Measurements from ENCODE around the gene RETNLB.
A peak's percentile ranks its signal among the peaks of the same experiment; 100 is the strongest.

Gene RETNLB

GRCh38 chr3:108757404-108757982 lies at the start of gene RETNLB:
Gene RETNLB, minus strand, starts transcription at chr3:108757410. Its CDS starts 225 bp downstream, at chr3:108757185.
- DNase-seq (ENCODE audit: extremely low read depth in 1 of 2, low read depth in 1 of 2) = no peak

GRCh38 chr3:108806316-108806715 lies 49.1 kb upstream of the RETNLB start:
- no peak for DNase-seq (ENCODE audit: extremely low read depth in 1 of 2, low read depth in 1 of 2)

- DNase-seq (ENCODE audit: extremely low read depth in 1 of 2, low read depth in 1 of 2) = no peak
Measured at GRCh38 chr3:108804966-108805365, 47.8 kb upstream of the RETNLB start.

- no peak for DNase-seq (ENCODE audit: extremely low read depth in 1 of 2, low read depth in 1 of 2)
Measured at GRCh38 chr3:108804437-108804836, 47.2 kb upstream of the RETNLB start.

GRCh38 chr3:108791473-108791872 lies 34.3 kb upstream of the RETNLB start:
- DNase-seq (ENCODE audit: extremely low read depth in 1 of 2, low read depth in 1 of 2) = no peak

- DNase-seq (ENCODE audit: extremely low read depth in 1 of 2, low read depth in 1 of 2) = peak in 1 of 2 donors; percentile 2
Measured at GRCh38 chr3:108780235-108780634, 23.0 kb upstream of the RETNLB start.

GRCh38 chr3:108779496-108779895 lies 22.3 kb upstream of the RETNLB start:
- no peak for DNase-seq (ENCODE audit: extremely low read depth in 1 of 2, low read depth in 1 of 2)

GRCh38 chr3:108775649-108776048 lies 18.4 kb upstream of the RETNLB start:
- no peak for DNase-seq (ENCODE audit: extremely low read depth in 1 of 2, low read depth in 1 of 2)

- no peak for DNase-seq (ENCODE audit: extremely low read depth in 1 of 2, low read depth in 1 of 2)
Measured at GRCh38 chr3:108767253-108767652, 10.0 kb upstream of the RETNLB start.

GRCh38 chr3:108755686-108756085 lies 1.5 kb downstream of the RETNLB start:
- no peak for DNase-seq (ENCODE audit: extremely low read depth in 1 of 2, low read depth in 1 of 2)

- no peak for DNase-seq (ENCODE audit: extremely low read depth in 1 of 2, low read depth in 1 of 2)
Measured at GRCh38 chr3:108744762-108745161, 12.4 kb downstream of the RETNLB start.

GRCh38 chr3:108742929-108743328 lies 14.3 kb downstream of the RETNLB start:
- DNase-seq (ENCODE audit: extremely low read depth in 1 of 2, low read depth in 1 of 2) = no peak

GRCh38 chr3:108736821-108737220 lies 20.4 kb downstream of the RETNLB start:
- no peak for DNase-seq (ENCODE audit: extremely low read depth in 1 of 2, low read depth in 1 of 2)

- no peak for DNase-seq (ENCODE audit: extremely low read depth in 1 of 2, low read depth in 1 of 2)
Measured at GRCh38 chr3:108728934-108729333, 28.3 kb downstream of the RETNLB start.

- no peak for DNase-seq (ENCODE audit: extremely low read depth in 1 of 2, low read depth in 1 of 2)
Measured at GRCh38 chr3:108728105-108728504, 29.1 kb downstream of the RETNLB start.

- no peak for DNase-seq (ENCODE audit: extremely low read depth in 1 of 2, low read depth in 1 of 2)
Measured at GRCh38 chr3:108724101-108724500, 33.1 kb downstream of the RETNLB start.

- no peak for DNase-seq (ENCODE audit: extremely low read depth in 1 of 2, low read depth in 1 of 2)
Measured at GRCh38 chr3:108722724-108723123, 34.5 kb downstream of the RETNLB start.

- DNase-seq (ENCODE audit: extremely low read depth in 1 of 2, low read depth in 1 of 2) = no peak
Measured at GRCh38 chr3:108719178-108719806, 37.9 kb downstream of the RETNLB start.

GRCh38 chr3:108718454-108718853 lies 38.8 kb downstream of the RETNLB start:
- no peak for DNase-seq (ENCODE audit: extremely low read depth in 1 of 2, low read depth in 1 of 2)

GRCh38 chr3:108713816-108714215 lies 43.4 kb downstream of the RETNLB start:
- DNase-seq (ENCODE audit: extremely low read depth in 1 of 2, low read depth in 1 of 2) = no peak

GRCh38 chr3:108713009-108713516 lies 44.1 kb downstream of the RETNLB start:
- no peak for DNase-seq (ENCODE audit: extremely low read depth in 1 of 2, low read depth in 1 of 2)

Data from stimulated activated CD8-positive, alpha-beta memory T cell treated with anti-CD3 and anti-CD28 coated beads, Interleukin-7, amount 100 ng/mL, for 48 hours (primary cell).